Natural killer cell (primary cell): ENCODE data around the gene ZBTB22. TPM values are rescaled to one million over a fixed set of nuclear protein-coding genes. Genes with fewer than 3 reads are reported as not detected.
A peak's percentile ranks its signal among the peaks of the same experiment; 100 is the strongest.
"Not testable (repeated sequence)": the region's sequence is repeated elsewhere in the genome, so short reads cannot be mapped to it uniquely, and the experiment has no call there.

ENCODE experiments used
- ATAC-seq, 3 donors: fragments of 150-1000 bp in 2 of 3; fragments of 200-7000 bp in 1 of 3; cut with Tn5 transposase; 1 replicate in 1 of 3; 2 replicates in 2 of 3; pipeline ENCODE4 v1.10.0; 2021; ENCODE audit warnings: mild to moderate bottlenecking in 2 of 3, moderate library complexity in 2 of 3
- DNase-seq, 2 donors: peaks; one replicate each; pipeline versions ENCODE4 v3.0.0 to v3.0.0-alpha.2; 2013 to 2021; ENCODE audit warnings: mixed read lengths in 1 of 2
- H3K27ac ChIP-seq: one replicate; pipeline ENCODE4 v1.5.1; 2013; ENCODE audit warnings: mild to moderate bottlenecking, low read length
- H3K27me3 ChIP-seq: one replicate; pipeline ENCODE4 v1.6.1; 2013; ENCODE audit warnings: low read length; ENCODE audit not compliant: control insufficient read depth, insufficient read depth
- H3K36me3 ChIP-seq: one replicate; pipeline ENCODE4 v1.6.1; 2013; ENCODE audit warnings: low read length; ENCODE audit not compliant: control insufficient read depth, insufficient read depth
- H3K4me1 ChIP-seq: one replicate; pipeline ENCODE4 v1.6.1; 2013; ENCODE audit warnings: low read length; ENCODE audit not compliant: control insufficient read depth, insufficient read depth
- H3K4me3 ChIP-seq: one replicate; pipeline ENCODE4 v1.5.1; 2013; ENCODE audit warnings: low read length
- H3K9me3 ChIP-seq: one replicate; pipeline ENCODE4 v1.6.1; 2013; ENCODE audit warnings: low read length; ENCODE audit not compliant: control insufficient read depth, insufficient read depth
- H3K27ac Mint-ChIP-seq, 2 donors: one replicate each; pipeline ENCODE4 v1.8.0; 2022; ENCODE audit warnings: mild to moderate bottlenecking in 2 of 2, mixed read lengths in 2 of 2, moderate library complexity in 1 of 2
- H3K27me3 Mint-ChIP-seq, 2 donors: one replicate each; pipeline ENCODE4 v1.8.0; 2022; ENCODE audit warnings: low read depth in 2 of 2, mixed read lengths in 2 of 2
- H3K36me3 Mint-ChIP-seq: one replicate; pipeline ENCODE4 v1.8.0; 2022; ENCODE audit warnings: mixed read lengths
- H3K4me1 Mint-ChIP-seq, 2 donors: one replicate each; pipeline ENCODE4 v1.8.0; 2022; ENCODE audit warnings: mixed read lengths in 2 of 2
- H3K4me3 Mint-ChIP-seq: one replicate; pipeline ENCODE4 v1.8.0; 2022; ENCODE audit warnings: mild to moderate bottlenecking, moderate library complexity, mixed read lengths
- H3K9me3 Mint-ChIP-seq, 2 donors: one replicate each; pipeline ENCODE4 v1.8.0; 2022; ENCODE audit warnings: mixed read lengths in 2 of 2
- WGBS: methylation state at CpG from one replicate; pipeline ENCODE4 v1.1.7; 2013; ENCODE audit warnings: missing lambda C conversion rate; ENCODE audit not compliant: insufficient coverage; 5-methylcytosine and 5-hydroxymethylcytosine counted together
- intact Hi-C: fragments of 100-400 bp; cut with micrococcal nuclease; formaldehyde crosslinking; loops from one replicate; pipeline ENCODE4 v1.14.2; 2022
- total RNA-seq, 4 donors: library from RNA; stranded (reverse); fragments of 120-200 nt in 1 of 4; gene quantifications; one replicate each; pipeline versions ENCODE4 v1.2.3 to v1.2.4, GENCODE V29; 2013 to 2022
- TF ChIP-seq, protein P1 (sequence below): fragments of 200-600 bp; IDR thresholded peaks from one replicate; pipeline ENCODE4 v1.8.0; 2022; ENCODE audit warnings: antibody characterized with exemption

The ZBTB22 gene
- total RNA-seq, 3 donors from 2014 or later (not counting 1 experiment from before 2014, with no cell fraction given), result 20.4 to 34.0 (median 25.9) TPM

DNA sequence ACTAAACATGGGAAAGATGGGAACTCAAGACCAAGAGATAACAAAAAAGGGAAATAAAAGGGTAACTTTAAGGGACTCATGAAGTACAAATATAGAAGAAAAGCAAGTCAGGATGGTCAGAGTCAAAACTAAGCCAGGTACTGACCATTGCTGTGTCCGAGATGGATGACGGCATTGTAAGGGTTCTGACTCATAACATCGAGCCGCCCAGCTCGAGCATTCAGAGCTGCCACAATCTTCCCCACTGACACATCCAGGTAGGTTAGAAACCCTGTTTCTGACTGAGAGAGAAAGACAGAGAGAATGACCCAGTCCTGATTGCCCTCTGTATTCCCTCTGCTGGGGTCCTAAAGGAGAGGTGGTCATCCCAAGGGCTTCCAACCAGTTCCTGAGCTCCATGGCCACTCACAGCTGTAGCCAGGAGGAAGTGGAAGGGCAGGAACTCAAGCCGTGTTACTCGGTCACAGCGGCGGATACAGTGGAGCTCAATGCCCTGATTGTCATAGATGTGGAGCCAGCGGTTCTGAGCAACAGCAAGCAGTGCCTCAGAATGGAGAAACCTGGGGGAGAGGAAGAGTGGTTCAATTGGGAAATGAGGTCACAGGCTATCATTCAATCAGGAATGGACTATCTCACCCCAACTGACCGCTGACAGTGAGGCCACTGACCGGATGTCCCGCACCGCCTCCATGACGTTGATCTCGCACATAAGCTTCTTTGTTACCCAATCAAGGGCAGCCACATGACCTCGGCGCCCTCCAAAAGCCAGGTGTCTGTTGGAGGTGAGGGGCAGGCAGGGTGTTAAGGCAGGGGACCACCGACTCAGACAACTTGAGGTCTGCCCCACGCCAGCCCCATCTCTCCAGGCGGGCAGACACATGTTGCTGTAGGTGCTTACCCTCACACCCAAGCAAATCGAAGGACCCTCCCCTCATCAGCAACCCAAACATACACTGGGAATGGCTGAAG is 30.3 kb downstream of the ZBTB22 start:
- H3K36me3 Mint-ChIP-seq, result peaks cover 8% of the 10 kb centered on the region
- DNase-seq (no peak), ATAC-seq (no peak)
- peak overlapping the region in 1 of 2 donors; percentile 21 for H3K27ac Mint-ChIP-seq
- Histone ChIP-seq H3K4me3 (no peak overlapping the region), H3K27me3 (no peaks in the 10 kb centered on the region), H3K27ac (no peak overlapping the region), H3K4me1 (peaks cover 23% of the 10 kb centered on the region), H3K36me3 (peaks cover 44% of the 10 kb centered on the region), H3K9me3 (no peaks in the 10 kb centered on the region)
- TF ChIP-seq, protein P1, sequence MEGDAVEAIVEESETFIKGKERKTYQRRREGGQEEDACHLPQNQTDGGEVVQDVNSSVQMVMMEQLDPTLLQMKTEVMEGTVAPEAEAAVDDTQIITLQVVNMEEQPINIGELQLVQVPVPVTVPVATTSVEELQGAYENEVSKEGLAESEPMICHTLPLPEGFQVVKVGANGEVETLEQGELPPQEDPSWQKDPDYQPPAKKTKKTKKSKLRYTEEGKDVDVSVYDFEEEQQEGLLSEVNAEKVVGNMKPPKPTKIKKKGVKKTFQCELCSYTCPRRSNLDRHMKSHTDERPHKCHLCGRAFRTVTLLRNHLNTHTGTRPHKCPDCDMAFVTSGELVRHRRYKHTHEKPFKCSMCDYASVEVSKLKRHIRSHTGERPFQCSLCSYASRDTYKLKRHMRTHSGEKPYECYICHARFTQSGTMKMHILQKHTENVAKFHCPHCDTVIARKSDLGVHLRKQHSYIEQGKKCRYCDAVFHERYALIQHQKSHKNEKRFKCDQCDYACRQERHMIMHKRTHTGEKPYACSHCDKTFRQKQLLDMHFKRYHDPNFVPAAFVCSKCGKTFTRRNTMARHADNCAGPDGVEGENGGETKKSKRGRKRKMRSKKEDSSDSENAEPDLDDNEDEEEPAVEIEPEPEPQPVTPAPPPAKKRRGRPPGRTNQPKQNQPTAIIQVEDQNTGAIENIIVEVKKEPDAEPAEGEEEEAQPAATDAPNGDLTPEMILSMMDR, result no peak
- no peaks in the 10 kb centered on the region for H3K9me3 Mint-ChIP-seq
- intact Hi-C loops, result no loop called here
- 95% methylated on average over 22 of the region's 22 CpGs for WGBS
- peak overlapping the region; percentile 51 for H3K4me3 Mint-ChIP-seq
- H3K4me1 Mint-ChIP-seq, result peaks cover 39 to 48% of the 10 kb centered on the region in 2 donors
- no peaks in the 10 kb centered on the region for H3K27me3 Mint-ChIP-seq

DNA sequence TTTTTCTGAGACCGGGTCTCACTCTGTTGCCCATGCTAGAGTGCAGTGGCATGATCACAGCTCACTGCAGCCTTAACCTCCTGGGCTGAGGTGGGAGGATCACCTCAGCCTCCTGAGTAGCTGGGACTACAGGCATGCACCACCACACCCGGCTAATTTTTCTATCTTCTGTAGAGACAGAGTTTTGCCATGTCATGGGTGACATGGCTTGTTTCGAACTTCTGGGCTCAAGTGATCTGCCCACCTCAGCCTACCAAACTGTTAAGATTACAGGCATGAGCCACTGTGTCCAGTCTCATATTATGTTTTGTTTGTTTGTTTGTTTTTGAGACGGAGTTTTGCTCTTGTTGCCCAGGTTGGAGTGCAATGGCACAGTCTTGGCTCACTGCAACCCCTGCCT is 32.3 kb downstream of the ZBTB22 start:
- peaks cover 33% of the 10 kb centered on the region for H3K36me3 ChIP-seq
- H3K27ac ChIP-seq, H3K27me3 Mint-ChIP-seq, intact Hi-C loops, H3K27ac Mint-ChIP-seq, H3K36me3 Mint-ChIP-seq, H3K4me3 ChIP-seq, H3K4me3 Mint-ChIP-seq, H3K27me3 ChIP-seq, H3K9me3 Mint-ChIP-seq, H3K9me3 ChIP-seq, ATAC-seq, DNase-seq: not testable (repeated sequence)
- WGBS, result 94% methylated on average over 4 of the region's 4 CpGs
- peaks cover 19% of the 10 kb centered on the region for H3K4me1 ChIP-seq
- peaks cover 28 to 41% of the 10 kb centered on the region in 2 donors for H3K4me1 Mint-ChIP-seq

DNA sequence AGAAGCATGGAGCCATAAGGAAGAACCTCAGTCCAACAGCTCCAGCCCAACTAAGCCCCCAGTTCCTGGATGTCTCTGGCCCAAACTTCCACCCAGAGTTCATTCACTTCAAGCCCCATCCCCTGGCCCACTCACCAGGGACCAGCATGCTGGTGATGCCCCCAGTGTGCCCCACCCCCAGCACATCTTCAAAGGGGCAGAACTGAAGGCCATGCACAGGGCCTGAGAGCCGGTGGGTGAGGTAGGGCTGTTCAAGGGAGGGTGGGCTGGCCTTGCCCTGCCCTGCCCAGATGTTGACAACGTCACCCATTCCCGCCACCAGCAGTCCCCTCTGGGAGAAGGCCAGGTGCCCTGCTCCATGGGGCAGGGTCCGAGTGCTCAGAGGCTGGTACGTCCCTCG is 37.0 kb downstream of the ZBTB22 start:
- Histone ChIP-seq H3K27ac (no peak overlapping the region), H3K4me1 (peaks cover 42% of the 10 kb centered on the region), H3K4me3 (no peak overlapping the region), H3K27me3 (no peaks in the 10 kb centered on the region), H3K36me3 (peaks cover 42% of the 10 kb centered on the region), H3K9me3 (no peaks in the 10 kb centered on the region)
- Mint-ChIP-seq H3K4me1 (peaks cover 19 to 46% of the 10 kb centered on the region in 2 donors), H3K27ac (peak overlapping the region in 1 of 2 donors; percentile 27), H3K36me3 (no peaks in the 10 kb centered on the region), H3K27me3 (no peaks in the 10 kb centered on the region), H3K9me3 (no peaks in the 10 kb centered on the region), H3K4me3 (no peak overlapping the region)
- TF ChIP-seq, protein P1, result no peak
- intact Hi-C loops, result no loop called here
- WGBS, result 91% methylated on average over 6 of the region's 6 CpGs
- DNase-seq (peak in 1 of 2 donors; percentile 2), ATAC-seq (no peak)

GRCh38 chr6:33279971-33280511 is 37.5 kb downstream of the ZBTB22 start:
- H3K36me3 Mint-ChIP-seq, result no peaks in the 10 kb centered on the region
- H3K36me3 ChIP-seq, result peaks cover 41% of the 10 kb centered on the region
- H3K9me3 Mint-ChIP-seq, result no peaks in the 10 kb centered on the region
- H3K4me1 Mint-ChIP-seq, result peaks cover 20 to 47% of the 10 kb centered on the region in 2 donors
- H3K27me3 ChIP-seq, result no peaks in the 10 kb centered on the region
- peak overlapping the region in 1 of 2 donors; percentile 35 for H3K27ac Mint-ChIP-seq
- intact Hi-C loops, result no loop called here
- TF ChIP-seq, protein P1, result no peak
- WGBS, result 55% methylated on average over 1 of the region's 5 CpGs
- H3K9me3 ChIP-seq, result no peaks in the 10 kb centered on the region
- H3K27ac ChIP-seq, result no peak overlapping the region
- H3K4me1 ChIP-seq, result peaks cover 42% of the 10 kb centered on the region
- H3K4me3 ChIP-seq, result no peak overlapping the region
- peak overlapping the region; percentile 47 for H3K4me3 Mint-ChIP-seq
- DNase-seq (peak in 1 of 2 donors; percentile 51), ATAC-seq (no peak)
- H3K27me3 Mint-ChIP-seq, result no peaks in the 10 kb centered on the region
